ENCODE results near the gene C4orf33. TPM values are rescaled to one million over a fixed set of nuclear protein-coding genes. Genes with fewer than 3 reads are reported as not detected.

C4orf33 gene
- total and polyA plus RNA-seq, 9 of the 15 experiments (the other 6 are each of a cell fraction or from before 2014, with no cell fraction given), result 16.7 to 42.0 (median 27.5) TPM

DNA sequence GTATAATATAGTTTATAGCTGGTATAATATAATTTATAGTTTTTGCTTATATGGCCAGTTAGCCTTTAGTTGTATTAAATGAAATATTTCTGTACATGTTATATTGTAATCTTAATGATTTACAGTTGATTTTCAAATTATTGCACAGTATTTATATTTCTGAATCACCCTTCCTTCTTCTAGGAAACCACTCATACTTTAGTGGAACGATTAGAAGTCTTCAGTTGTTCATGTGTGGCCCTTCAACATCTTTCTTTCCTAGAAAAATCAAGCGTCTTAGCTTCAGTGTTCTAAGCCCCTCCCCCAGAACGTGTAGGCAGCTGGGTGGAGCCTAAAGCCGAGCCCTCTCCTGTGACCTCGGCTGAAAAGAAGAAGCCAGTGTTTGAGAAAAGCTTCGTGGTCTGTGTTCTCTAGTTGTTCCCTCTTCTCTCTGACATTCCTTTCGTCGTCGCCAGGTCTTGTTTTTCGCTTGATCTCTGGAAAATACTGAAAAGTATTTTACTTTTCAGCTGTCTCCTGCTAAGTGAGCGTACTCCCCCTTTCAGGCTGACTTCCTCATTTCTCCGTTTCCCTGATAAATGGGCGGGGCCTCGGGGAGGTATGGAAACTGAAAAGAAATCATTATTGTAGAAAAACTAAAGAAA is at the start of gene C4orf33 (continued):
- TF ChIP-seq, protein P1, sequence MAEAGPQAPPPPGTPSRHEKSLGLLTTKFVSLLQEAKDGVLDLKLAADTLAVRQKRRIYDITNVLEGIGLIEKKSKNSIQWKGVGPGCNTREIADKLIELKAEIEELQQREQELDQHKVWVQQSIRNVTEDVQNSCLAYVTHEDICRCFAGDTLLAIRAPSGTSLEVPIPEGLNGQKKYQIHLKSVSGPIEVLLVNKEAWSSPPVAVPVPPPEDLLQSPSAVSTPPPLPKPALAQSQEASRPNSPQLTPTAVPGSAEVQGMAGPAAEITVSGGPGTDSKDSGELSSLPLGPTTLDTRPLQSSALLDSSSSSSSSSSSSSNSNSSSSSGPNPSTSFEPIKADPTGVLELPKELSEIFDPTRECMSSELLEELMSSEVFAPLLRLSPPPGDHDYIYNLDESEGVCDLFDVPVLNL (CRISPR knock-in tag; IDR thresholded peaks at IDR 0.05; ENCODE audit: low read depth), result no peak
- TF ChIP-seq SLC30A9 (CRISPR knock-in tag; IDR thresholded peaks at IDR 0.05) (no peak), ZSCAN29 (IDR thresholded peaks at IDR 0.05) (no peak), GABPA (tag; conservative IDR thresholded peaks at IDR 0.05; ENCODE audit: low read depth) (0 out of 2 replicates have a peak, but pooled peaks have one; percentile 0), TEAD4 (IDR thresholded peaks at IDR 0.05; ENCODE audit: low read length) (peak; percentile 34; the same call in 1 of the 2 replicates), TEAD4 (CRISPR knock-in tag; IDR thresholded peaks at IDR 0.05; ENCODE audit: borderline replicate concordance) (no peak), ZBTB43 (CRISPR knock-in tag; IDR thresholded peaks at IDR 0.05) (no peak), DNMT1 (IDR thresholded peaks at IDR 0.05) (no peak), HDAC1 (IDR thresholded peaks at IDR 0.05) (peak in 1 of 2 experiments; percentile 65; a peak in 1 of 4 replicates), SMARCC2 (IDR thresholded peaks at IDR 0.05; ENCODE audit: low read depth) (no peak), RBFOX2 (IDR thresholded peaks at IDR 0.05; ENCODE audit: low read depth, low read length) (no peak), CHAMP1 (IDR thresholded peaks at IDR 0.05) (no peak), TAF1 (IDR thresholded peaks at IDR 0.05; ENCODE audit: control insufficient read depth, extremely low read depth, insufficient read depth, low read length, severe bottlenecking) (peak; percentile 55), SPI1 (IDR thresholded peaks at IDR 0.05; ENCODE audit: borderline replicate concordance, low read depth, low read length) (peak; percentile 99), ZFP36 (IDR thresholded peaks at IDR 0.05; ENCODE audit: low read depth, low read length, partially characterized antibody) (no peak), ZNF3 (CRISPR knock-in tag; IDR thresholded peaks at IDR 0.05) (no peak), ZNF79 (CRISPR knock-in tag; IDR thresholded peaks at IDR 0.05; ENCODE audit: low read depth) (no peak), ZNF395 (CRISPR knock-in tag; IDR thresholded peaks at IDR 0.05) (no peak), E2F3 (CRISPR knock-in tag; IDR thresholded peaks at IDR 0.05) (no peak), SNIP1 (IDR thresholded peaks at IDR 0.05; ENCODE audit: low read depth) (no peak), DACH1 (IDR thresholded peaks at IDR 0.05; ENCODE audit: partially characterized antibody) (peak; percentile 16), MEF2A (IDR thresholded peaks at IDR 0.05; ENCODE audit: control insufficient read depth, low read depth, low read length) (no peak), TFAM (CRISPR knock-in tag; conservative IDR thresholded peaks at IDR 0.05) (no peak), MCM3 (IDR thresholded peaks at IDR 0.05) (no peak), PRMT5 (CRISPR knock-in tag; IDR thresholded peaks at IDR 0.05) (no peak)

Data from K562 (cell line).